AG04449 (cell line): ENCODE data around the gene SPTLC1.
"Not testable (repeated sequence)": the region's sequence is repeated elsewhere in the genome, so short reads cannot be mapped to it uniquely, and the experiment has no call there.

Source experiments
- CTCF ChIA-PET: fragments of 350-600 bp; formaldehyde crosslinking; extraction: SDS; loops from one replicate; lab custom pipeline; 2021; ENCODE audit warnings: antibody characterized with exemption; lab: Yijun Ruan, JAX
- POLR2A ChIA-PET: fragments of 400-600, 350-600 bp; formaldehyde crosslinking; extraction: SDS; loops from one replicate; lab custom pipeline; 2020; ENCODE audit warnings: antibody characterized with exemption, inconsistent platforms; lab: Yijun Ruan, JAX
- DNase-seq: peaks from one replicate; pipeline ENCODE4 v3.0.0-alpha.2; 2010; ENCODE audit warnings: low read depth, low spot score
- H3K4me3 ChIP-seq: 2 replicates; pipeline ENCODE4 v1.5.1; 2011; ENCODE audit warnings: low read depth, mild to moderate bottlenecking, control low read depth, low read length
- CTCF ChIP-seq: IDR thresholded peaks from one replicate; pipeline ENCODE4 v1.5.1; 2011; ENCODE audit warnings: mild to moderate bottlenecking, moderate library complexity, low read length, control low read depth, inconsistent platforms; ENCODE audit not compliant: insufficient read depth; ENCODE audit errors: missing control alignments

Gene SPTLC1

GRCh38 chr9:92033991-92034390 lies 81.2 kb downstream of the SPTLC1 start:
- no peak for DNase-seq
- no peak overlapping the region for H3K4me3 ChIP-seq
- POLR2A ChIA-PET: no interaction called here
- CTCF ChIA-PET: interaction anchor here (0.8 to 1.3 kb wide), 4 partner anchors 20 to 299 kb away, joined by 3 to 4 read pairs (median 3); no protein-coding TSS in a partner anchor
- TF ChIP-seq CTCF: no peak

GRCh38 chr9:92033307-92033706 lies 81.9 kb downstream of the SPTLC1 start:
- DNase-seq: no peak
- CTCF ChIA-PET: interaction anchor here (1.2 to 1.3 kb wide), 2 partner anchors 30 to 298 kb away, joined by 3 to 4 read pairs; no protein-coding TSS in a partner anchor
- no peak for TF ChIP-seq CTCF
- POLR2A ChIA-PET: no interaction called here
- H3K4me3 ChIP-seq: no peak overlapping the region

- no peak overlapping the region for H3K4me3 ChIP-seq
- no peak for DNase-seq
- ChIA-PET POLR2A (no interaction called here), CTCF (interaction anchor here (1.2 to 1.3 kb wide), 2 partner anchors 30 to 298 kb away, joined by 3 to 4 read pairs; no protein-coding TSS in a partner anchor)
- TF ChIP-seq CTCF: no peak
These were observed 82.3 kb downstream of the SPTLC1 start for GRCh38 chr9:92032891-92033290.

- TF ChIP-seq CTCF: no peak
- POLR2A ChIA-PET: no interaction called here
- DNase-seq: no peak
- no peak overlapping the region for H3K4me3 ChIP-seq
- CTCF ChIA-PET: interaction anchor here (1.0 to 1.4 kb wide), 3 partner anchors 8 to 272 kb away, joined by 3 to 5 read pairs (median 3); no protein-coding TSS in a partner anchor
These were observed 84.8 kb downstream of the SPTLC1 start for GRCh38 chr9:92030367-92030766.

- TF ChIP-seq CTCF: no peak
- ChIA-PET POLR2A (no interaction called here), CTCF (interaction anchor here (1.0 to 1.4 kb wide), 4 partner anchors 9 to 78 kb away, joined by 3 to 5 read pairs (median 4); no protein-coding TSS in a partner anchor)
- H3K4me3 ChIP-seq: no peak overlapping the region
- DNase-seq: no peak
These were observed 85.7 kb downstream of the SPTLC1 start for GRCh38 chr9:92029553-92029952.

GRCh38 chr9:92026206-92027002 lies 88.8 kb downstream of the SPTLC1 start:
- H3K4me3 ChIP-seq: no peak overlapping the region
- no peak for TF ChIP-seq CTCF
- ChIA-PET POLR2A (no interaction called here), CTCF (interaction anchor here (1.1 kb wide), 1 partner anchor 268 kb away, joined by 3 read pairs; no protein-coding TSS in a partner anchor)
- no peak for DNase-seq

- POLR2A ChIA-PET, H3K4me3 ChIP-seq: not testable (repeated sequence)
- DNase-seq: peak; percentile 38
- CTCF ChIA-PET: interaction anchor here (0.7 kb wide), 1 partner anchor 9 kb away, joined by 3 read pairs; no protein-coding TSS in a partner anchor
These were observed 93.2 kb downstream of the SPTLC1 start for GRCh38 chr9:92021785-92022541.
